HG03066 (cell line): ENCODE results near the gene NPR2.

Experiments
- ATAC-seq: cut with Tn5 transposase; IDR thresholded peaks from one replicate; pipeline ENCODE4 v1.9.1; 2021; ENCODE audit warnings: low read depth; ENCODE audit not compliant: unreplicated experiment

The NPR2 gene

DNA sequence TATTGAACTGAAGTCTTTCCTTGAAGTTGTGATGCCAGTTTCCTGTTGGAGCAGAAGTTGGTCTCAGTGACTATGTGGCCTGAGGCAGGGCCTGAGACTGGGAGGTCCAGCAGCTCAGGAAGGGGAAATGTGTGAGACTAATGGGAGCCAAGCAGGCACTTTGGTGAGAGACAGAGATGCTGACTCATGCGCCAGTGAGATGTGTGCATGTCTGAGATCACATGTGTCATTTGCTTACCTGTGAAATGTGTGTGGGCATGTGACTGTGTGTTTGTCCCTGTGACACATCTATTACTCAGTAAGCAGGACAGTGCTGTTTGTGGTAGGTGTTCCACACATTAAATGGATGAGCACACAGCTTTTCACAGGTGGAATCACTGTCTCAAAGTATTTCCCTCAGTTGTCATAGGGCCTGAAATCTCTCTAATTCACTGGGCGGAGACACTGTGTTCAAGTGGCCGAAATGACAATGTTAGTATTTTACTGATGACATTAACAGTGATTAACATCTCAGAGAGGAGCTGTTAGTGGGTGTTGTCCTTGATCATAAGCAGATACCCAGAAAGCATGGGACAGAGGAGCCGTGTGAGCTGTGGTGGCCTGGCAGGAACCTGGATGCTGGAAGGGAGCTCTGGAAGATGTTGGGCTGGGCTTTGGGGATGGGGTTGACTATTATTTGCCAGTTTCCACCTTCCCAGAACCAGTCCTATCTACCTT lies 7.4 kb downstream of the NPR2 start:
- no peak for ATAC-seq

DNA sequence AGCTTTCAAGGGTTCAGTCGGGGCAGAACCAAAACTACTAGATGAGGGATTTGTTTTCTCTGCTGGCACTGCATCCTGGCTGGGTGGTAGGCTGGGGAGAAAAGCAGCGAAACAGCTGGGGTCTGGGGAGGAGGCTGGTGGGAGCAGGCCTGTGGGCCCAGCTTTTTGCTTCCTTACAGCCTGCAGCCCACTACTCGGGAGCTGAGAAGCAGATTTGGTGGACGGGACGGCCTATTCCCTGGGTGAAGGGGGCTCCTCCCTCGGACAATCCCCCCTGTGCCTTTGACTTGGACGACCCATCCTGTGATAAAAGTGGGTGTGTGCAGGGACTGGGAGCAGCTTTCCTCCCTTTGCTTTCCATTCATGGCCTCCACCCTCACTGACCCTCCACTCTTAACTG lies 9.1 kb downstream of the NPR2 start:
- ATAC-seq, result no peak

DNA sequence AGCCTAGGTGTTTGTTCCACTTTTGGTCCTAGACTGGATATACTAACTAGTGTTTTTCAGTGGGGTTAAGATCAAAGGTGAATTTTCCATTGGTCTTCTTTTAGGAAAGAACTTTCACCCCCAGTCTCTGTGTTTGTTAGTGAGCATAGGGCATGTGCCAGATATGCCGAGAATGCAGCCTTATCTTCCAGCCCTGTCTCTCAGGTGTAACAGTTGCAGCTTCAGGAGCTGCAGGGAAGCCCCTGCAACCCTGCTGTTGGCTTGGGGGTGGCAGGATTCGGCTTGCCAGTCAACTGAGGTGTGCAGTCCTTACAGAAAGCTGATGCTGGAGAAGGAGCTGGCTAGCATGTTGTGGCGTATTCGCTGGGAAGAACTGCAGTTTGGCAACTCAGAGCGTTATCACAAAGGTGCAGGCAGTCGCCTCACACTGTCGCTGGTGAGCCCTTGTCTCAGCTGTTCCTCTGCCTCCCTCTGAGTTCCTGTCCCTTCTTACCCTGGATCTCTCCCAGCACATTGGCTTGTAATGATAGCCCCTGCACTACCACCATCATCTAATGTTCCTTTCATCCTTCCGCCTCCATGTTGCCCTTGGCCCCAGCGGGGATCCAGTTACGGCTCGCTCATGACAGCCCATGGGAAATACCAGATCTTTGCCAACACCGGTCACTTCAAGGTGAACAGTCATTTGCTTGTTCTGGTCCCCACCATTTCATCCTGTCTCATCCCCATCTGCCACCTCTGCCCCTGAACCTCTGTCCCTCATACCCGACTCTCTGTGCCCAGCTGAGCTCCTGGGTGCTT lies 10.1 kb downstream of the NPR2 start:
- no peak for ATAC-seq

DNA sequence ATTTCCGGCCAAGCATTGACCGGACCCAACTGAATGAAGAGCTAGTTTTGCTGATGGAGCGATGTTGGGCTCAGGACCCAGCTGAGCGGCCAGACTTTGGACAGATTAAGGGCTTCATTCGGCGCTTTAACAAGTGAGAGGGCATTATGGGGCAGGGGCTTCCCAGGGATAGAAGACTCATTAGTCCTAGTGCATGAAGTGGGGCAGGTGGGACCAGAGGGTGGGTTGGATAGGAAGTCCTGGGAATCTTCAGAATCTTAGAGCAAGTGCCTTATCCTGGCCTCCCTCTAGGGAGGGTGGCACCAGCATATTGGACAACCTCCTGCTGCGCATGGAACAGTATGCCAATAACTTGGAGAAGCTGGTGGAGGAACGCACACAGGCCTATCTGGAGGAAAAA lies 14.7 kb downstream of the NPR2 start:
- no peak for ATAC-seq

DNA sequence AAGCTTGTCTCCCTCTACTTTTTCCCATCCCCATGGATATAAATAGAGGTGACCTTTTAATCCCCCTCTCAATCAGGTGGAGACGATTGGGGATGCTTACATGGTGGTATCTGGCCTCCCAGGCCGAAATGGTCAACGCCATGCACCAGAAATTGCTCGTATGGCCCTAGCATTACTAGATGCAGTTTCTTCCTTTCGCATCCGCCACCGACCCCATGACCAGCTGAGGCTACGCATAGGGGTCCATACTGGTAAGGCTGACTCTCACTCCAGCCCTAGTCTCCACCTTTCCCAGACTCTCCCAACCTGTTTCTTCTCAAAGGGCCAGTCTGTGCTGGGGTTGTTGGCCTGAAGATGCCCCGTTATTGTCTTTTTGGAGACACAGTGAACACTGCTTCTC lies 17.0 kb downstream of the NPR2 start:
- no peak for ATAC-seq

DNA sequence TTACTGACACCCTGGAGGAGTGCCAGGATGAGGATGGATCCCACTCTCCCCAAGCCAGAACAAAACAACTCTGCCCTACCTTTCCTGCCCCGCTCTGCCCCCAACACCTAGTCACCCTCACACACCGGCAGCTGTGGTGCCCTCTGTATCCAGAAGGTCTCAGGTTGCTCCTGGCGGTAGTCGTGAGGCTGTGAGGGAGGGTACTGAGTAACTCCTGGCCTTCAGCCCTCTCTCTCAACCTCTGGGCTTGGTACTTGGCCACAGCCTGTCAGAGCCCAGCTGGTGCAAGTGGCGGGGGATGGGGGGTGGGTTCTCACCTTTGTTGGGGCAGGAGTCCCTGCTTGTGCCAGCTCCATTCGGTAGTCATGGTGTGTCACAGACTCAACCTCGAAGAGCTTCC lies 18.7 kb downstream of the NPR2 start:
- no peak for ATAC-seq

DNA sequence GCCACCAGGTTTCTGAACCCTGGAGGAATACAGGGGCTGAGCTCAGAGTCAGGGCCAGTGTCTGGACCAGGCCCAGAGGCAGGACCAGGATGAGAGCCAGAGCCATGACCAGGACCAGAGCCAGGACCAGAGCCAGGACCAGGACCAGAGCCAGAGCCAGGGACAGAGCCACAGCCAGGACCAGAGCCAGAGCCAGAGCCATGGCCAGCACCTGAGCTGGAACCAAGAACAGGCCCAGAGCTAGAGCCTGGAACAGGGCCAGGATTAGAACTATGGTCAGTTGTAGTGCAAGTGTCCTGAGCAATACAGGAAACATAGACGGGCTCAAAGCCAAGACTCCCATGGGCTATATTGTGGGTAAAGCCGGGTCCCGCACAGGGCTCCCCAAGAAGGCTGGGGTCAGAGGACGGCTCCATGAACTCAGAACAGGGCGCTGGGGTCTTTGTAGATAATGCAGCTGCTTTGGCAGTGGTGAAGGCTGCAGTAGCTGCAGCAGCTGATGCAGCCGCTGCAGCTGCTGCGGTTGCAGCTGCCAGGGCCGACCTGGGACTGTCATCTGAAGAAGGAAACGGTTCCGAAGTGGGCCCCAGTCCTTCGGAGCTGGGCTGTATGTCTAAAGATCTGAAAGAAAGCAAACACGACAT lies 20.1 kb downstream of the NPR2 start:
- ATAC-seq, result no peak

DNA sequence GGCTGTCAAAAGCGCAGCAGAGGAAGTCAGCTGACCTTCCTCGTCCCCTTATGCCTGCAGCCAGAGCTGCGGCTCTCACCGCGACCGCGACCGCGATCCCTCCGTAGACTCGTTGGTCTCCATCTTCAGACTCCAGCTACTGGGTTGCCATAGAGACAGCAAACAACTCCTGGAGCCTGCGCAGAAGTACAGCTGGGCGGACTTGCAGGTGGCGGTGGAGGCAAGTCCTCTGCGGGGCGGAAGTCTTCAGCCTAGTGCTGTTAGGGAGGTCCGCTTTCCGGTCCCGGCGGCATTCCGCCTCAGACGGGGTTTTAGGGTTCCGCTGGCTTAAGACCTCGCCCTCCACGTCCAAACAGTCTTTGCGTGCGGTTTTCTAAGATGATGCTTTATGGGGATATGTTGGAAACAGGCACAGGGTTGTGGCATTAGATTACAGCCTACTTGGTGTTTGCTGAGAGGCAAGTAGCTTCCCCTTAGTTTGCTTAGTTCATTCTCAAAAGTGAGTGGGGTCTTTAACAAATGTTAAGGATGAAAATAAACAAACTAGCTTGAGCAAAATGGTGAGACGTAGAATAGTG lies 20.7 kb downstream of the NPR2 start, which contains the start of gene SPAG8:
SPAG8 (minus strand) TSS at position 238 of the 578 bp plus-strand sequence; CDS start at position 123, 115 bp downstream.
- peak; percentile 52 for ATAC-seq

DNA sequence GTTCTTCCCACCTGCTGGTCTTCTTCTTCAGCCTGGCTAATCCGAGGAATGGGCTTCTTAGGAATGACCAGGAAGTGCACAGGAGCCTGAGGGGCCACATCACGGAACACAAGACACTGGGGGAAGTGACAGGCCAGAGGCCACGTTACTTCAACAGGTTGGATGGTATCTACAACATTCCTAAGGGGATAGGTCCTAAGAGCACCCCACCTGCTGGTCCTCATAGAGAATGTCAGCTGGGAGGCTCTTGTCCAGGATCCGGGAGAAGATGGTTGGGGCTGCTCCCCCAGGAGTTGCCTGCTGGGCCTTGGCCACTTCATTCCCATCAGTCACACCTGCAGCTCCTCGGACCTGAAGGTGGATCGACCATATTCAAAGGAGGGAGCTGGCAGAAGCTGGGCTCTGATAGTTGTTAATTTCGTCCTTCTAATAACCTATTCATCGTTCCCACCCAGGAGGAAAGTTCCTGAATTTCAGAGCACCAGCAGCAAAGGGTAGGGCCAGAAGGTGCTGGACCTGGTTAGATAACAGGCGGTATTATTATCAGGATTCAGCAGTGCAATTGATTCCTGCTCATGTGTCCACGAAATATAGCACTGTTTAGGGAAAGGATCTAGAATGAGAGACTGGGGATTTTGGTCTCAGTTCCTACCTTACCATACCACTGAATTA lies 22.2 kb downstream of the NPR2 start:
- no peak for ATAC-seq

DNA sequence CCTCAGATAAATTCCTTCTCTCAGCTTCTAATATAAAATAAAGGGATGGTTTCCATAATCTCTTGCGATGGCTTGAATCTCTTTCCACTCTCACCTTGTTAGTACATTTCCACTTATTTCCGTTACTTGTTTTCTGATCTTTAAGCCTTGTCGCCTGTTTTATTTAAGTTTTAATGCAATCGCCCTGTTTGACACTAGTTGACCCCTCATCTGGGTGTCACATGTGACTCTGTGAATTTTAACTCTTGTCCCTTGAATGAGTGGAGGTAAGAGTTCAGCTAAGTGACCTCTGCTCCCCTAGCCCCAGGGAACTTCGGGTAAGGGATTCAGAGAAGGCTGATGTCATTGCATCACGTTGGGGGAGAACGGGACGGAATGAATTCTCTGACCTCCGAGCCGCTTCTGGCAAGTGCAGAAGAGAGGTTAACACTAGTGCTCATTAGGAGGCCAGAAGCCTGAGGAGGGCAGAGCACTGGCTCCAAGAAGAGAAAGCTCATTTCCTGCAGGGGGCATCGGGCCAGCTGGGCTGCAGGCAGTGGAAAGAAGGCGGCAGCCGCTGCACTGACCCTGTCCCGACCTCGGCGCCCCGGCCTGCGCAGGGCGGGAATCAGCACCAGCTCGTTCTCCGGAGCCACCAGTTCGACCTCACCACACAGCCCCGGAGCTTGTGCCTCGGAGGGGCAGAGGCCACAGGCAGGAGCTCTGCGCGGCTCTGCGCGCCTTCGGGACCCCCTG lies 22.9 kb downstream of the NPR2 start:
- peak; percentile 27 for ATAC-seq

DNA sequence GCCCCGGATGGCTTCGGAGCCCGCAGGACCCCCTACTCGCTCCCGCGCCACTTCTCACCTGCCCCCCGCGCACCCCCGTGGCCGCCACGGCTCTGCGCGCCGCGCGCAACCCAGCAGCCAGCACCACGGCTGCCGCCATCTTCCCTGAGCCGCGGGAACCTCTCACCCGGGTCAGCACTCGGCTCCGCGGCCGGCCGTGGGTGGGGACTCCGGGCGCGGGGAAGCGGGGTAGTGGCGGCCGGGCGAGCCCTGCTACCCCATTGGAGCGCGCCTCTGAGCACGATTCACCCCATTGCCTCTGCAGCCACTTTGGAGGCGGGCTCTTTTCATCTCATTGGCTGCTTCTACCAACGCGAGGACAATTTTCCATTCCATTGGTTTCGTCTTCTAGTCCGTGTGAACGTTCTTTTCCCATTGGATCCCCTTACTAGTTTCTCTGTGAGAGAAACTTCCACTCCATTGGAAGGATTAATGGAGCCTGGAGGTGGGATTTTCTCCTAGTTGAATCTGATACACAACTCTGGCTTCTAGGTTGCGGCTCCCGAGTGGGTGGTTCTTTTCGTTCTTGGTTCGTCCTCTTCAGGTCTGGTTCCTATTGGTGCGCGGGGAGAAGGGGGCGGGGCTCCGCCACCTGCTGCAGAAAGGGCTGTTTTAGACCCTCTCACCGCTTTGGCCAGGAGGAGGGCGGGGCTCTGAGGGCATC lies 23.6 kb downstream of the NPR2 start, which contains the start of gene HINT2:
HINT2 (minus strand) TSS at position 202 of the 703 bp plus-strand sequence; CDS start at position 139, 63 bp downstream.
- peak; percentile 78 for ATAC-seq

DNA sequence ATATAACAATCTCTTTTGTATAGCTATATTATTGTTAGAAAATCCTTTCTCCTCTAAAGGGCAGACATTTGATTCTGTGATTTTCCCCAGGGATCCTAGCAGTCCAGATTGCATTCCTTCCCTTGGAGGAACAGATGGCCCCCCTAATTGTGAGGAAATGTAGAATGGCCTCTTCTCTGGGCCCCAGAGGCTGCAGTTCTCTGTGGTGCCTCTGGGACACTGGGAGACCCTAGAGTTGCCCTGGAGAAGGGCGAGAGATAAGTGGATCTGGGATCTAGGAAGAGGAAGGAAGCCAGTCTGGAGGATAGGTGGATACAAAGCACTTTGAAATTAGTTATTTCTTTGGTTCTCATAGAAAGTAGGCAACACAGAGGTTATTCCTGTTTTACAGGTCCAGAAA lies 25.3 kb downstream of the NPR2 start:
- ATAC-seq, result no peak

DNA sequence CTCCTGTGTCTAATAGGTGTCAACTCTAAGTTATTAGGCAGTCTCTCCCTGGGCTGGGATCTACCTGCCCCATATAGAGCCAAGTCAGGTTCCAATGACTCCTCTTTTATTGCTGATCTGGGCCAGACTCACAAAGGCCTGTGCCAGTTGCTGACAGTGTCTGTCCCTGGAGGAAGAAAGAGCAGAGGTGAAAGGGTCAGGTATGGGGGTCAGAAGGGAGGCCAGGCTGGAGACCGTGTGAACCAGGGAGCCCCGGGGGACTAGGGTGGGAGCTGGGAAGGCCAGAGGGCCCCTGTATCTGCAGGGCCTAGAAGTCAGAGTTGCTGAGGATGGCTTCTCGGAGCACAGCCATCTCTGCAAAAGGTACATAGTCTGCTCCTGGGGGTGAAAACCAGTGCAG lies 26.9 kb downstream of the NPR2 start:
- no peak for ATAC-seq

DNA sequence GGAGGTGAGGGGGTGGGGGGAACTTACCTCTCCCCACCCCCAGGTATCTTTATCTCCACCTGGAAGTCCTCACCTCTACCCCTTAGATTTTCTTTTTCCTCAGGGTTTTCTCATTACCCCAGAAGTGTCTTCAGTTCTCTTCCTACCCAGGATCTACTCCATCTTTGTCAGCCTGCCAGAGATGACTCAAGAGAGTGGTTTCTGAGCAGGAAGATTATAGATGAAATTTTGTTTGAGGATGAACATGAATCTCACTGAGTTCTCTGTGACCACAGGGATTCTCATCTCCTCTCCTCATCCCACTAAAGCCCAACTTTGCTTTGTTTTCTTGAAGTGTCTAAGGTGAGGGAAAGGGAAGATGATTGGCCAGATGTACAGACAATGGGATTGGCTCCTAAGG lies 28.7 kb downstream of the NPR2 start:
- no peak for ATAC-seq

DNA sequence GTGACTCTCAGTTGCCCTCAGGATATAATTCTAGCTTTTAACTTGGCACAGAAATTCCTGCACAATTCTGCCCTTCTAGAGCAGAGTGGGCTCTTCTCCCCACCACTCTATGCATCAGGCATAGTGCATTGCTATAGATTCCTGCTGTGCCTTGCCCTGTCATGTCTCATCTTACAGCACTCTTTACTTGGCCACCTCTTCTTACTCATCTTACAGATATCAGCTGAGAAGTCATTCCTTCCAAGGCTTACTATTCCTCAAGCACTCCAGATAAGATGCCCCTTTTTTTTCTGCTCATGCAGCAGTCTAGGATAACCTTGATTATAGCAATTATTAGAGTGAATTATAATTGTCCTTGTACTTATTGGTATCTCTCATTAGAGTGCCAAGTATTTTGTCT lies 31.5 kb downstream of the NPR2 start:
- ATAC-seq, result no peak

DNA sequence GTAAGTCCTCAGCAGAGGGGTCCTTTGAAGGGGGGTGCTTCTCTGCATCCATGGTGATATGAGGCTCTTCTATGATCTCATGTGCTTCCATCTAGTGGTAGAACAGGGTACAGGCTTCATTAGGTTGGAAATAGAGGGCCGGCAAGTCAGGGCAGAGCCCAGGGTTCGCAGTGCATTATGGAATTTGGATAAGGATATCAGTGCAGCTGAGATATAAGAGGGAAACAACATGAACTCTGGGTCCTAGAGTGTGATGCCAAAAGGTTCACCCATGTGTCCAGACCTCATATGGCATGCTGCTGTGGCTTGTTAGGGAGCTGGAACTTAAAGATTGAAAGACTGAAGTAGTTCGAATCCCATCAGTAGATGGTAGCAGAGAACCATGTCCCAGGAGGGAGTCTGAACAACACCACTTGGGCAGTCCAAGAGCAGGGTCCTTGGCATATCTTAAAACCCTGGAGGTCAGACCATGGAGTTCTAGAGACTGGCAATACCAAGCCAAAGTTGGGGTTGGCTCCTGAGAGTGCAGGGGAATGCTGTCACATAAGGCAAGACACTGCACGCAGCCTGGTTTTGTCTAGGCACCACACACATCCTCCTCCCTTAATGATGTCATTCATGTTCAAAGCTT lies 34.8 kb downstream of the NPR2 start:
- ATAC-seq, result peak; percentile 41

DNA sequence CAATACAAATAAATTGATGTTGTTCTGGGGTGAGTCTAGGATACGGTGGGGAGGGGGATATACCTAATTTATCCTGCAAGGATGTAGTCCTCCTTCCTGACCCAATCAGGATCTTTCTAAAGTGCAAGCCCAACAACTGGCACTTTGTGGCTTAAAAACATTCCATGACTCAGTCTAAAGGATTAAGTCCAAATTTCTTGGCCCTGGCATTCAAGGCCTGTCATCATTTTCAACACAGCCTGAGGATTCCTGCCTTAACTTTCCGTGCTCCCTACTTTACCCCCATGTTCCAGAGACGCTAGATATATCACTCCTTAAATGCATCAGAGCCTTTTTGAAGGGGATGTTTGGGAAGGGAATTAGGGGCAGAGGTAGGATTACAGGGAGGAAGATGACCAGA lies 36.1 kb downstream of the NPR2 start:
- ATAC-seq, result no peak

DNA sequence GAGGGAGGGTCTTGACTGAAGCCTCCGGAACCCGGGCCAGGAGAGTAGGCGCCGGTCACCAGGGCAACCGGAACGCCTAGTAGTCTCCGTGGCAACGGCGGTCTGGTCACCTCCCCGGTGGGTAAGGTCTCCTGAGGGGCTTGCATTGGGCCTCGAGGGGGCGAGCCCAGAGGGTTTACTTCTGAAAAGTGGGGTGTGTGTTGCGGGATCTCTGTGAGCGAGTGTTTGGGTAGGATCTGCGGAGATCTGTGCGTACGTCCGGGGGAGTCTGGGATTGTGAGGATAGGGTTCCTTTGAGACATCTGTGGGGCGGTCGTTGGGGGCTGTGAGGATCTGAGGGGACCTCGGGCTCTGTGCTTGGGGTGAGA lies 37.3 kb downstream of the NPR2 start, which contains the start of gene FAM221B:
FAM221B (minus strand) TSS at position 17 of the 368 bp plus-strand sequence. CDS start 2,571 bp downstream, outside the sequence.
- peak; percentile 3 for ATAC-seq
